Upper lobe of left lung (tissue), 4 donors: ENCODE measurements around the gene SLC24A1.

Experiments
- CTCF ChIP-seq, 6 experiments: fragments of 450-650 bp in 4 of 6; fragments of 200-600 bp in 2 of 6; sonication (generic) in 2 of 6; IDR thresholded peaks; one replicate each; pipeline ENCODE4 v1.5.1; 2016 to 2019; ENCODE audit warnings: antibody characterized with exemption in 6 of 6
- POLR2A ChIP-seq, 4 donors: fragments of 450-650 bp; IDR thresholded peaks; one replicate each; pipeline ENCODE4 v1.5.1; 2016 to 2017; ENCODE audit warnings: antibody characterized with exemption in 4 of 4, mild to moderate bottlenecking in 2 of 4

- TF ChIP-seq POLR2A (IDR thresholded peaks at IDR 0.05), result no peak
- TF ChIP-seq CTCF (IDR thresholded peaks at IDR 0.05), result peak; percentile 41 to 77 (median 69)
These were observed 16.9 kb downstream of the SLC24A1 start for GRCh38 chr15:65638681-65639089.
